ENCODE data around the gene SCFD1.

The SCFD1 gene

GRCh38 chr14:30757082-30757481 lies 135.0 kb downstream of the SCFD1 start:
- DNase-seq (ENCODE audit: low read depth): no peak

GRCh38 chr14:30759172-30760125 lies 137.3 kb downstream of the SCFD1 start:
- no peak for DNase-seq (ENCODE audit: low read depth)

- DNase-seq (ENCODE audit: low read depth): no peak
These were observed 141.8 kb downstream of the SCFD1 start for GRCh38 chr14:30763891-30764290.

GRCh38 chr14:30767624-30768023 lies 145.5 kb downstream of the SCFD1 start:
- no peak for DNase-seq (ENCODE audit: low read depth)

GRCh38 chr14:30768791-30769190 lies 146.7 kb downstream of the SCFD1 start:
- DNase-seq (ENCODE audit: low read depth): no peak

- no peak for DNase-seq (ENCODE audit: low read depth)
These were observed 148.3 kb downstream of the SCFD1 start for GRCh38 chr14:30770376-30770775.

GRCh38 chr14:30771595-30771994 lies 149.5 kb downstream of the SCFD1 start:
- DNase-seq (ENCODE audit: low read depth): no peak

GRCh38 chr14:30779210-30779609 lies 157.1 kb downstream of the SCFD1 start:
- DNase-seq (ENCODE audit: low read depth): no peak
